GM12878 (cell line): ENCODE results near the gene GET3. TPM values are rescaled to one million over a fixed set of nuclear protein-coding genes. Genes with fewer than 3 reads are reported as not detected.

ENCODE experiments used
- BACH1 ChIP-seq: fragments of 450-650 bp; IDR thresholded peaks from 2 replicates; pipeline ENCODE4 v1.6.1; 2017; ENCODE audit warnings: mild to moderate bottlenecking, borderline replicate concordance
- CEBPZ ChIP-seq: fragments of 150-350 bp; IDR thresholded peaks from 2 replicates; pipeline ENCODE4 v1.6.1; 2016; ENCODE audit warnings: low read depth, low read length
- E2F4 ChIP-seq: IDR thresholded peaks from 2 replicates; pipeline ENCODE4 v1.6.1; 2012; ENCODE audit warnings: low read depth, low read length, improper control_type of control experiment
- EGR1 ChIP-seq, 2 experiments: IDR thresholded peaks; 1 replicate in 1 of 2; 2 replicates in 1 of 2; pipeline ENCODE4 v1.6.1; 2011 to 2012; ENCODE audit warnings: low read depth in 2 of 2, low read length in 2 of 2, borderline replicate concordance in 1 of 2, mild to moderate bottlenecking in 1 of 2, moderate library complexity in 1 of 2
- NFIC ChIP-seq: IDR thresholded peaks from 2 replicates; pipeline ENCODE4 v1.6.1; 2012; ENCODE audit warnings: low read depth, mild to moderate bottlenecking, inconsistent platforms, low read length, moderate library complexity
- PAX5 ChIP-seq: IDR thresholded peaks from 2 replicates; pipeline ENCODE4 v1.6.1; 2011; ENCODE audit warnings: low read depth, low read length, borderline replicate concordance
- RUNX3 ChIP-seq: IDR thresholded peaks from 2 replicates; pipeline ENCODE4 v1.6.1; 2012; ENCODE audit warnings: low read length, inconsistent platforms
- SMAD5 ChIP-seq: IDR thresholded peaks from 2 replicates; pipeline ENCODE4 v1.6.1; 2016; ENCODE audit warnings: antibody characterized with exemption, low read depth
- SMC3 ChIP-seq: IDR thresholded peaks from 2 replicates; pipeline ENCODE4 v1.6.1; 2011; ENCODE audit warnings: low read length, improper control_type of control experiment, borderline replicate concordance
- TAF1 ChIP-seq: IDR thresholded peaks from 2 replicates; pipeline ENCODE4 v1.6.1; 2011; ENCODE audit warnings: mild to moderate bottlenecking, low read depth, low read length, borderline replicate concordance
- TBL1XR1 ChIP-seq: IDR thresholded peaks from 2 replicates; pipeline ENCODE4 v1.6.1; 2012; ENCODE audit warnings: low read depth, low read length, improper control_type of control experiment
- polyA plus RNA-seq, 11 experiments: library from polyadenylated mRNA; depleted of rRNA in 4 of 11; unstranded in 6 of 11; stranded (reverse) in 5 of 11; fragments of >200 nt; fragmentation: Nextera tagmentation in 4 of 11; fragmentation: Illumina TruSeq in 1 of 11; extraction: Ambion mirVana in 4 of 11; extraction: Trizol in 1 of 11; gene quantifications; 1 replicate in 1 of 11; 2 replicates in 10 of 11; pipeline versions ENCODE4 v1.2.1 to v1.2.3, GENCODE V29; 2011 to 2016; ENCODE audit warnings: inconsistent platforms in 2 of 11, missing spikeins in 2 of 11, low read depth in 1 of 11
- total RNA-seq, 4 experiments: library from RNA; depleted of rRNA in 3 of 4; stranded (reverse); fragments of >200 nt in 3 of 4; fragmentation: Illumina TruSeq in 1 of 4; extraction: Trizol in 1 of 4; gene quantifications; 2 replicates each; pipeline versions ENCODE4 v1.2.1 to v1.2.3, GENCODE V29; 2013 to 2021

The GET3 gene
- total and polyA plus RNA-seq, 10 of the 15 experiments (the other 5 are each of a cell fraction or from before 2014, with no cell fraction given): 14.5 to 144 (median 97.2) TPM

DNA sequence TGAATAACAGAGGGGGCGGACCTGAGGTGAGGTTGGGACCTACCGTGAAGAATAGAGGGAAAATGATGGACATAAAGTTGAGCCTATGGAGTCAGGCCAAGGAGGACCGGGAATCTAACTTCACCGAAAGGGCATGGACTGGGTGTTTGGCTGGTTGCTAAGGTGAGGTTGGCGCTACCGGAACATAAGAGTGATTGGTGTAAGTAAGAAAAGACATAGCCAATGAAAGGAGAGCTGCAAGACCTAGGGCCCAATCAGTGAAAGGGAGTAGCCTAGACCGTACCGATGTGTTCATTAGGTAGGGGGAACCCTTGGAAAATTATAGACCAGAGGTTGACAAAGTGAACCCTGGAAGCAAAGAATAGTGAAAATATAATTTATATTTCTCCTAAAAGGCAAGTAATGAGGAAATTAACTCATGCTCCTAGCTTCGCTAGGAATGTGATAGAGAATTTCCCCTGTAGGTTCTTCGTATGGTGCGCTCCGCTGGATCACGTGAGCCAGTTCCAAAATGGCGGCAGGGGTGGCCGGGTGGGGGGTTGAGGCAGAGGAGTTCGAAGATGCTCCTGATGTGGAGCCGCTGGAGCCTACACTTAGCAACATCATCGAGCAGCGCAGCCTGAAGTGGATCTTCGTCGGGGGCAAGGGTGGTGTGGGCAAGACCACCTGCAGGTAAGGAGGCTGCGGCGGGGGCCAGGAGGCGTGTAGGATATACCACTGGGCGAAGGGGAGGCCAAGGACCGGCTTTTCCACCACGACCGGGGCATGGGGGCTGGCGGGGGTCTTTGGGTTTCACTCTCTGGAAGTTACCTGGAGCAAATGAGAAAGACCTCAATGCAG is at the start of gene GET3 (continued):
- TF ChIP-seq EGR1 (IDR thresholded peaks at IDR 0.05; ENCODE audit: borderline replicate concordance in 1 of 2, low read depth in 2 of 2, low read length in 2 of 2) (no peak), PAX5 (no peak), TAF1 (peak; percentile 94), E2F4 (peak; percentile 76), CEBPZ (no peak; the same call in none of the 2 replicates), SMC3 (no peak), RUNX3 (no peak; the same call in 1 of the 2 replicates), SMAD5 (peak; percentile 60; the same call in 1 of the 2 replicates), TBL1XR1 (no peak), NFIC (peak; percentile 90), BACH1 (peak; percentile 87)
